Liver (tissue), 9 donors: ENCODE results near the gene SLIT3. TPM values are rescaled to one million over a fixed set of nuclear protein-coding genes. Genes with fewer than 3 reads are reported as not detected.

Experiments
- DNase-seq: peaks from one replicate; pipeline ENCODE4 v3.0.0-alpha.2; 2017; ENCODE audit warnings: low spot score
- H3K27ac ChIP-seq, 2 donors: one replicate each; pipeline ENCODE4 v1.7.0; 2013; ENCODE audit warnings: inconsistent platforms in 2 of 2, low read length in 2 of 2, control low read depth in 1 of 2, low read depth in 1 of 2, mild to moderate bottlenecking in 1 of 2
- H3K27me3 ChIP-seq, 4 donors: one replicate each; pipeline versions ENCODE4 v1.6.1 to v1.7.0; 2013; ENCODE audit warnings: low read length in 3 of 4, inconsistent platforms in 1 of 4, mild to moderate bottlenecking in 1 of 4, moderate library complexity in 1 of 4; ENCODE audit not compliant: control insufficient read depth in 4 of 4, insufficient read depth in 4 of 4
- H3K36me3 ChIP-seq, 4 donors: one replicate each; pipeline versions ENCODE4 v1.6.1 to v1.7.0; 2013; ENCODE audit warnings: low read length in 3 of 4, mild to moderate bottlenecking in 3 of 4, low read depth in 1 of 4, moderate library complexity in 1 of 4; ENCODE audit not compliant: control insufficient read depth in 4 of 4, insufficient read depth in 3 of 4
- H3K4me1 ChIP-seq, 4 donors: one replicate each; pipeline versions ENCODE4 v1.6.1 to v1.7.0; 2013; ENCODE audit warnings: low read length in 3 of 4, mild to moderate bottlenecking in 3 of 4, moderate library complexity in 1 of 4; ENCODE audit not compliant: control insufficient read depth in 4 of 4, insufficient read depth in 4 of 4
- H3K4me3 ChIP-seq, 3 donors: one replicate each; pipeline versions ENCODE4 v1.6.1 to v1.7.0; 2013; ENCODE audit warnings: low read length in 3 of 3, control low read depth in 1 of 3, low read depth in 1 of 3, mild to moderate bottlenecking in 1 of 3
- H3K9ac ChIP-seq, 2 donors: one replicate each; pipeline ENCODE4 v1.7.0; 2013; ENCODE audit warnings: low read length in 2 of 2, mild to moderate bottlenecking in 2 of 2, moderate library complexity in 2 of 2, control low read depth in 1 of 2, low read depth in 1 of 2
- H3K9me3 ChIP-seq, 4 donors: one replicate each; pipeline versions ENCODE4 v1.6.1 to v1.7.0; 2013; ENCODE audit warnings: low read length in 3 of 4; ENCODE audit not compliant: control insufficient read depth in 4 of 4
- ATF3 ChIP-seq: IDR thresholded peaks from 2 replicates; pipeline ENCODE4 v1.6.1; 2016; ENCODE audit warnings: antibody characterized with exemption
- CTCF ChIP-seq: fragments of 150-350 bp; IDR thresholded peaks from 2 replicates; pipeline ENCODE4 v1.5.1; 2017; ENCODE audit warnings: improper control_type of control experiment, low read depth, low read length; ENCODE audit not compliant: missing input control
- EGR1 ChIP-seq, 2 donors: IDR thresholded peaks; 2 replicates each; pipeline ENCODE4 v1.6.1; 2016 to 2018; ENCODE audit warnings: antibody characterized with exemption in 2 of 2, low read depth in 2 of 2
- FOXA1 ChIP-seq: IDR thresholded peaks from 2 replicates; pipeline ENCODE4 v1.6.1; 2016; ENCODE audit warnings: antibody characterized with exemption
- FOXA2 ChIP-seq: IDR thresholded peaks from 2 replicates; pipeline ENCODE4 v1.6.1; 2016; ENCODE audit warnings: antibody characterized with exemption
- GABPA ChIP-seq, 2 donors: IDR thresholded peaks in 1 of 2; conservative IDR thresholded peaks in 1 of 2; 2 replicates each; pipeline ENCODE4 v1.6.1; 2016; ENCODE audit warnings: antibody characterized with exemption in 2 of 2, mild to moderate bottlenecking in 1 of 2, moderate library complexity in 1 of 2
- HNF4A ChIP-seq, 2 donors: conservative IDR thresholded peaks; 2 replicates each; pipeline ENCODE4 v1.6.1; 2016; ENCODE audit warnings: antibody characterized with exemption in 2 of 2, mild to moderate bottlenecking in 2 of 2
- HNF4G ChIP-seq: IDR thresholded peaks from 2 replicates; pipeline ENCODE4 v1.6.1; 2016; ENCODE audit warnings: antibody characterized with exemption
- JUND ChIP-seq, 2 donors: IDR thresholded peaks; 2 replicates each; pipeline ENCODE4 v1.6.1; 2016; ENCODE audit warnings: antibody characterized with exemption in 2 of 2
- MAX ChIP-seq: IDR thresholded peaks from 2 replicates; pipeline ENCODE4 v1.6.1; 2016; ENCODE audit warnings: antibody characterized with exemption
- NR2F2 ChIP-seq: IDR thresholded peaks from 2 replicates; pipeline ENCODE4 v1.6.1; 2016; ENCODE audit warnings: antibody characterized with exemption
- RAD21 ChIP-seq, 2 donors: IDR thresholded peaks; 2 replicates each; pipeline ENCODE4 v1.6.1; 2016; ENCODE audit warnings: antibody characterized with exemption in 2 of 2, mild to moderate bottlenecking in 2 of 2
- REST ChIP-seq: IDR thresholded peaks from 2 replicates; pipeline ENCODE4 v1.6.1; 2016; ENCODE audit warnings: antibody characterized with exemption, mild to moderate bottlenecking
- RXRA ChIP-seq, 2 donors: IDR thresholded peaks; 2 replicates each; pipeline ENCODE4 v1.6.1; 2017 to 2018; ENCODE audit warnings: antibody characterized with exemption in 2 of 2, mild to moderate bottlenecking in 1 of 2
- SP1 ChIP-seq: IDR thresholded peaks from 2 replicates; pipeline ENCODE4 v1.6.1; 2018; ENCODE audit warnings: antibody characterized with exemption, mild to moderate bottlenecking
- TAF1 ChIP-seq: conservative IDR thresholded peaks from 2 replicates; pipeline ENCODE4 v1.6.1; 2016; ENCODE audit warnings: antibody characterized with exemption, mild to moderate bottlenecking
- YY1 ChIP-seq: IDR thresholded peaks from 2 replicates; pipeline ENCODE4 v1.6.1; 2016; ENCODE audit warnings: antibody characterized with exemption, mild to moderate bottlenecking
- ZBTB33 ChIP-seq: IDR thresholded peaks from 2 replicates; pipeline ENCODE4 v1.6.1; 2016; ENCODE audit warnings: antibody characterized with exemption
- WGBS: extraction: QIAGEN DNeasy Blood & Tissue Kit; methylation state at CpG from one replicate; pipeline ENCODE4 v1.1.7; 2013; 5-methylcytosine and 5-hydroxymethylcytosine counted together
- polyA plus RNA-seq, 2 donors: library from polyadenylated mRNA; stranded (reverse) in 1 of 2; unstranded in 1 of 2; fragments of 200-250 nt in 1 of 2; fragments of >200 nt in 1 of 2; fragmentation: Nextera tagmentation in 1 of 2; extraction: Ambion mirVana in 1 of 2; gene quantifications; one replicate each; pipeline versions ENCODE4 v1.2.1 to v1.2.3, GENCODE V29; 2013 to 2015
- total RNA-seq, 2 donors: library from RNA; depleted of rRNA; stranded (reverse); fragments of >200 nt; gene quantifications; one replicate each; pipeline ENCODE4 v1.2.3, GENCODE V29; 2014
- donor health status: healthy.
- donor health status: healthy.
- donor health status: healthy.
- donor health status: healthy.
- donor health status: healthy.

The SLIT3 gene
- total and polyA plus RNA-seq, 4 donors = 0.61 to 1.3 (median 0.91) TPM

GRCh38 chr5:168740811-168741213, 560.1 kb downstream of the SLIT3 start:
- no peak for TF ChIP-seq YY1
- no peak for TF ChIP-seq TAF1
- peak; percentile 90 for TF ChIP-seq NR2F2
- TF ChIP-seq ZBTB33 = no peak
- no peak for TF ChIP-seq RXRA (IDR thresholded peaks at IDR 0.05)
- no peak for TF ChIP-seq SP1
- TF ChIP-seq FOXA1 = no peak
- 71% methylated on average over 8 of the region's 8 CpGs for WGBS
- Histone ChIP-seq H3K4me1 (no peaks in the 10 kb centered on the region), H3K9me3 (no peaks in the 10 kb centered on the region), H3K4me3 (no peak overlapping the region), H3K27ac (no peak overlapping the region), H3K9ac (no peak overlapping the region), H3K36me3 (no peaks in the 10 kb centered on the region), H3K27me3 (no peaks in the 10 kb centered on the region)
- peak; percentile 32 for DNase-seq

GRCh38 chr5:168740092-168740800, 560.7 kb downstream of the SLIT3 start:
- no peak overlapping the region for H3K4me3 ChIP-seq
- peak; percentile 17 for DNase-seq
- H3K9me3 ChIP-seq = no peaks in the 10 kb centered on the region
- H3K27ac ChIP-seq = no peak overlapping the region
- WGBS = 71% methylated on average over 2 of the region's 2 CpGs
- no peaks in the 10 kb centered on the region for H3K4me1 ChIP-seq
- TF ChIP-seq FOXA1 = no peak
- TF ChIP-seq SP1 = no peak
- TF ChIP-seq HNF4A (conservative IDR thresholded peaks at IDR 0.05) = no peak
- TF ChIP-seq ATF3 = no peak
- TF ChIP-seq TAF1 = no peak
- no peak for TF ChIP-seq ZBTB33
- TF ChIP-seq REST = no peak
- TF ChIP-seq RAD21 (IDR thresholded peaks at IDR 0.05) = no peak
- no peak for TF ChIP-seq HNF4G
- TF ChIP-seq FOXA2 = no peak
- no peak for TF ChIP-seq EGR1 (IDR thresholded peaks at IDR 0.05; ENCODE audit: low read depth in 2 of 2)
- TF ChIP-seq MAX = no peak
- TF ChIP-seq JUND (IDR thresholded peaks at IDR 0.05) = no peak
- no peak for TF ChIP-seq NR2F2
- TF ChIP-seq GABPA (IDR thresholded peaks at IDR 0.05 in 1 of 2, conservative IDR thresholded peaks at IDR 0.05 in 1 of 2) = no peak
- TF ChIP-seq YY1 = no peak
- TF ChIP-seq CTCF = no peak
- no peak for TF ChIP-seq RXRA (IDR thresholded peaks at IDR 0.05)
- H3K36me3 ChIP-seq = no peaks in the 10 kb centered on the region
- H3K27me3 ChIP-seq = no peaks in the 10 kb centered on the region
- H3K9ac ChIP-seq = no peak overlapping the region
